GM18526 (cell line): ENCODE data around the gene NPAT.

Experiments
- POLR2A ChIP-seq: IDR thresholded peaks from 3 replicates; pipeline ENCODE4 v1.6.1; 2011; ENCODE audit not compliant: insufficient read length; ENCODE audit errors: extremely low read depth

NPAT gene

DNA sequence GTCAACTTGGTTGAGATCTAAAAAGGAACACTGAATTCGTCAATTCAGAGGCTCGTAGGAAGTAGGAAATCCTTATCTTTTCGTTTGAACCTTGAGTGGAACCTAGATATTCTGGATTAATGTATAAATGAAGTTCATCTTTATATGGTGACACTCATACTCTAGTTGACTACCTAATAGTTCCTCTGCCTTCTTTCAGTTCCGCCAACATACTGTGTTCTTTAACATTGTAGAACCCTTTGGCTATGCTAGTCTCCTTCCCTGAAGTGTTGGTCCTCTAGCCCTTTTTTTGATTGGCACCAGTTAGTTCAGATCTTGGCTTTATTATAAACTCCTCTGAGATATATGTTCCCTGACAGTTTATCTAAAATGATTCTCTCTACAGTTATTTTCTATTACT is 1.9 kb upstream of the NPAT start:
- TF ChIP-seq POLR2A, result no peak

DNA sequence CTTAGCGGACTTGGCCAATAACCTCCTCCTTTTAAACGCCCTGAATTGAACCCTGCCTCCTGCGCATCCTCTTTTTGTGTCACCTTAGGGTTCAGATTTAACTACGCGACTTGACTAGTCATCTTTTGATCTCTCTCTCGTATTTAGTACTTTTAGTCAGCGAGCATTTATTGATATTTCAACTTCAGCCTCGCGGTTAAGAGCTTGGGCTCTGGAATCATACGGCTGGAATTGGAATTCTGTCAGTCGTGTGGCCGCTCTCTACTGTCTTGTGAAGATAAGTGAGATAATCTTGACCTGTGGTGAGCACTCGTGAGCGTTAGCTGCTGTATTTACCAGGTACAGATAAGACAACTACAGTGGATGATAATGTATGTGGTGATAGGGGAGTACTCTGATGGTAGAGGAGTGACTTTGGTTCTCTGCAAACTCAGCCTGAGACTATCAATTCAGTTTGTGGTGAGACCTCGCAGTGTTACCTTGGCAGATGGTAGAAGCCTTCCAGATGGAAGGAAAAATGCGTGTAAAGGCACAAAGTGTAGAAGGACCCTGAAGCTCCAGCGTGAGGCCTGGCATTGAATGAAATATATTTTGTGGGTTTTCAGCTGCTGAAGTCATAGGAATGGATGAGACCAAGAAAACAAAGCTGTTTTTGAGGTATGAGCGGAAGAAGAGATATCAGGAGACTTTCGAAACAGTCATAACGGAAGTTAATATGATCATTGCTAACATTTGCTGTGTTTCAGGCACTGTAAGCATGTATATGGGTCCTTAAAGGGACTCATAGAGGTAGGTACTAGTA is 1.1 kb upstream of the NPAT start:
- no peak for TF ChIP-seq POLR2A

DNA sequence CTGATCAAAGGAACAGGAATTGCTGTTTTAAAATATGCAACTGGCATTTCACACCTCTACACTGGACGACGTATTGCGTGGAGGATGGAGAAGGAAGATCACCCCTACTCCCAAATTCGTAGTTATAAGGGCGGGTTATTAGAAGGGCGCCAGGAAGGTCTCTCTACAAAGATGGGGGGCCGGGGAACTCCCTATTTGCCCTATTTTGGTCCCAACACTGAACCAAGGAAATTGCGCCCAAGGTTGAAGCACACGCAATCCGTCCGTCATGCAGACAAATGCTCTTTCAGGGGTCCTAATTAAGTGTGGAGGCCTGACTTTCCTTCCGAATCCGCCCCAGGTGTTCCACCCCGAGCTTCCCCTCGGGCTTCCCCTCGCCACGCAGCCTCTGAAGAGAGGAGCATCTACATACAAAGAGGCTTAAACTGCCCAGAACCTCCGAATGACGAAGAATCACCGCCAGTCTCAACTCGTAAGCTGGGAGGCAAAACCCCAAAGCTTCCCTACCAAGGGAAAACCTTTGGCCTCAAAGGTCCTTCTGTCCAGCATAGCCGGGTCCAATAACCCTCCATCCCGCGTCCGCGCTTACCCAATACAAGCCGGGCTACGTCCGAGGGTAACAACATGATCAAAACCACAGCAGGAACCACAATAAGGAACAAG is 396 bp downstream of the NPAT start:
- TF ChIP-seq POLR2A, result no peak

DNA sequence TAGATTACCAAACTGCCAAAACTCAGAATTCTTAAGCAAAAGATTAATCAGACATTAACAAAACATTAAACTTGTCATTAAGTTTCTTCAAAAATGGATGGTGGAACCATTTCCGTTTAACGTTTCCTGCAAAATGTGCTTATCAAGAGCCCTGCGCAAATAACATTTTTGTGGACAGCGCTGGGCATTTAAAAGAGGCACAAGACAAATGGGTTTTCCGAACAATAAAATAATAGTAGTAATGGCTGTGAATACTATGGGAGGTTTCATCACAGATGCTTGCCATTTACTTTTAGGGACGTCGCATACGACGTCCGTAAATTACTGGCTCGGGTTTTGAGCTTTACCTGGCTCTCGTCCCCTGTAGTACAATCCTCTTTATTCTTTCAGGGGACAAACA is 1.1 kb downstream of the NPAT start:
- no peak for TF ChIP-seq POLR2A

DNA sequence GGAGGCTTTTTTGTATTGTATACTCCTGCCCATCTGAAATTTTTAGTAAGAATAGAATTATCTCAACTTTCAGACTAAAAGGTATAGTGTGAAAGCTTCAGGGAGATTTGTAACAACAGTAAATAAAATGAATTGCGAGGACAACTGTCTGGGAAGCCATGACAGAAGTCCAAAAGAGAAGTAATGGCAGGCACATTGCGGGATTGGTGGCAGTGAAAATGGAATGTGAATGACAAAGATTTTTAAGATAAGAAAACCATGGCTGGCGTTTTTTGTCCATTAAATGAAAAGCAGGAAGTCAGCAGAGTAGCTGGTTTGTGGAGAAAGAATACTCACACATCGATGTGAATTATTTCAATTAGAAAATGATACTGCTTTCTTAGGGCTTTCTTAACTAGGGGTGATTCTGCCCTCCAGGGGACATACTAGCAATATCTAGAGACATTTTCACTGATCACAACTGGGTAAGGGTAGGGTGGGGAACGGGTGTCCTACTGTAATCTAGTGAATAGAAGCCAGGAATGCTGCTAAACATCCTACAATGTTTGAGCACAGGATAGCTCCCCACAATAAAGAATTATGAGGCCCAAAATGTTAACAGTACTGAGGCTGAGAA is 1.6 kb downstream of the NPAT start:
- TF ChIP-seq POLR2A, result no peak

DNA sequence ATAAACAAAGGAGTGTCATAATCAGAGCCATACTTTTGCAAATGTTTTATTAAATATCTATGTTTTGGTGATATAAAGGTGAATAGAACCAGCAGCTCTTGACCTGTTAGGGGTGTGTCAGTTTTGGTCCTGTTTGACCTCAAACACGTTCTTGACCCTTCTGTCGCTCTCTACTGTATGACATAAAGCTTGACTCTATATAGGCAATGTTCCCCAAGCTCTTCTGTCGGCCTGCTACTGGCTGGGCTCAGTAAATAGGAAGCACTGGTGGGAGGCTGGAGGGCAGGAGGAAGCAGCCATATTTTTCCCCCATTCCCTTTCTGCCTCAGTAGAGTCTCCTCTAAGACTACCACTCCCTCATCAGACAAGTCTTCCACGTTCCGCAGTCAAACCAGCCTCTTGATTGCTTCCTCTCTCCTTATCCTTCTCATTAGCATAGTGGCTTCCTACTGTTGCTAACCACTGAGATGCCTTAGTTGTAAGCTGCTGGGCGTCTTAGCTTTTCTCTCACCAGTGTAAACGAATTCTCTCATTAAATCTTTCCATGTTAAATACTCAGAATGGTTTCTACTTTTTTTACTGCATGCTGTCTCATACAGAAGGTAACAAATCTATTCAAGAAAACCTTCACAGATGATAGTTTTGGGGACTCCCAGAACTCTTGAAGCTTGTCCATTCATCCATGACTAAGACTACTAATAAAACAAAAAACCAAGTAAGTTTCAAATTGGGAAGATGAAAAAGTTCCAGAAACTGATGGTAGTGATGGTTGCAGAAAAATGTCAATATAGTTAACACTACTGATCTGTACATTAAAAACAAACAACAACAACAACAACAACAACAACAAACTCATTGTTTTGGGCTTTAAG is 3.3 kb downstream of the NPAT start:
- no peak for TF ChIP-seq POLR2A

DNA sequence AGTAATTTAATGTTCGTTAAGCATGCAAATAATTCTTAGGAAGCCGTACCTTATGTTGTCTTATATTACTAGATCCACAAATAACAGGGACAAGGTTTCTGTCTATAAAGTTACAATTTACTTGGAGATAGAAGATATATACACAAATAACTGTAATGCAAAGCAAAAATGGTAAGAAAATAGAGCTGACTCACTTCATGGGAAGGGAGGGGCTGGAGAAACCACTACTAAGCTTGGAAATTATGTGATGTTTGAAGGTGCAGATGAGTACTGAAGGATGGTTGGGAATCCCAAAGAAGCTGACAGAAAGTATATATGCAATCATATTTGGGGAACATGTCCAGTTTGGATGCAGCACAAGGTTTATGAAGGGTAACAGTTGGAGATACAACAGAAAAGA is 4.0 kb downstream of the NPAT start:
- TF ChIP-seq POLR2A, result no peak

DNA sequence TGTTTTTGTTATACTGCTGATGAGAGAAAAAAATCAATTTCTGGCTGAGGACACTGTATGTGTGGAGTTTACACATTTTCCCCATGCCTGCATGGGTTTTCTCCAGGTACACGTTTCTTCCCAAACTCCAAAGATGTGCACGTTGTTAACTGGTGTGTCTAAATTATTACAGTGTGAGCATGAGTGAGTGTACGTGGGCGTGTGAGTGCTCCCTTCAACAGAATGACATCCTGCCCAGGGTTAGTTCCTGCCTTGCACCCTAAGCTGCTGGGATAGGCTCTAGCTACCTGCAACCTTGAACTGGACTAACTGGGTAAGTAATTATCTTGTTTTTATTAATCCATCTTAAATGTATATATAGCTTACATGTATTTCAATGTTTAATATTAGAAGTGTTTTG is 5.5 kb downstream of the NPAT start:
- no peak for TF ChIP-seq POLR2A

DNA sequence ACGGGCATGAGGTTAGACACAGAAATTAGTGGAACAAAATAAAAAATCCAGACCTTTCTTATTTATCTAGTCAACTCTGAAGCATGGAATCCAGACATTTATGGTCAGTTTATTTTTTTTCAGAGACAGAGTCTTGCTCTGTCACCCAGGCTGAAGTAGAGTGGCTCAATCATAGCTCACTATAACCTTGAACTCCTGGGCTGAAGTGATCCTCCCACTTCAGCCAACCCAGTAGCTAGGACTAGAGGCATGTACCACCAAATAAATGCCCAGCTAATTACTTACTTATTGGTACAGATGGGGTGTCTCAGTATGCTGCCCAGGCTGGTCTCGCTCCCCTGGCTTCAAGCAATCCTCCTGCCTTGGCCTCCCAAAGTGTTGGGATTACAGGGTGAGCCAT is 8.7 kb downstream of the NPAT start:
- no peak for TF ChIP-seq POLR2A

DNA sequence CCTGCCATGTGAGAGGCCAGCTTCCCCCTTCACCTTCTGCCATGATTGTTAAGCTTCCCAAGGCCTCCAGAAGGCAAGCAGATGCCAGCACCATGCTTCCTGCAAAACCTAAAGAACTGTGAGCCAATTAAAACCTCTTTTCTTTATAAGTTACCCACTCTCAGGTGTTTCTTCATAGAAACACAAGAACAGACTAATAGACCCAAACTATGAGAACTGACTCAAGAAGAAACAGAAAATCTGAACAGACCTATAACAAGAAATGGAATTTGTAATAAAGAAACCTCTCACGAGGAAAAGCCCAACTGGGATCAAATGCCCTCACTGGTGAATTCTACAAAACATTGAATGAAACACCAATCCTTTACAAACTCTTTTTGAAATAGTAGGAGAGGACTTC is 12.0 kb downstream of the NPAT start:
- no peak for TF ChIP-seq POLR2A

DNA sequence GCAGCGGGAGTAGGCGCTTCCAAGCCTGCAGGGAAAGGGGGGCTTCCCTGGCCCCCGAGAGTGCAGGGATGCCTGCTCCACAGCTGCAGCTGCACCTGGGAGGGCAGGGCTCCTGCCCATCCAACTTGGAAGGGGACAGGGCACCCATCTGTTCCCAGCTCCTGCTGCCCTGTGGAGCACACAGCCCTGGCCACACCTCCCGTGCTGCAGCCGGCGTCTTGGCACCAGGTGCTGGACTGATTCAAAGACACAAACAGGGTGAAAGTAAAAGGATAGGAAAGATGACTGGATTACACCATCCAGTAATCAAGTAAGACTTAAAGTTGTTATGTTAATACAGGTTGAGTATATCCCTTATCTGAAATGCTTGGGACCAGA is 14.8 kb downstream of the NPAT start:
- no peak for TF ChIP-seq POLR2A

DNA sequence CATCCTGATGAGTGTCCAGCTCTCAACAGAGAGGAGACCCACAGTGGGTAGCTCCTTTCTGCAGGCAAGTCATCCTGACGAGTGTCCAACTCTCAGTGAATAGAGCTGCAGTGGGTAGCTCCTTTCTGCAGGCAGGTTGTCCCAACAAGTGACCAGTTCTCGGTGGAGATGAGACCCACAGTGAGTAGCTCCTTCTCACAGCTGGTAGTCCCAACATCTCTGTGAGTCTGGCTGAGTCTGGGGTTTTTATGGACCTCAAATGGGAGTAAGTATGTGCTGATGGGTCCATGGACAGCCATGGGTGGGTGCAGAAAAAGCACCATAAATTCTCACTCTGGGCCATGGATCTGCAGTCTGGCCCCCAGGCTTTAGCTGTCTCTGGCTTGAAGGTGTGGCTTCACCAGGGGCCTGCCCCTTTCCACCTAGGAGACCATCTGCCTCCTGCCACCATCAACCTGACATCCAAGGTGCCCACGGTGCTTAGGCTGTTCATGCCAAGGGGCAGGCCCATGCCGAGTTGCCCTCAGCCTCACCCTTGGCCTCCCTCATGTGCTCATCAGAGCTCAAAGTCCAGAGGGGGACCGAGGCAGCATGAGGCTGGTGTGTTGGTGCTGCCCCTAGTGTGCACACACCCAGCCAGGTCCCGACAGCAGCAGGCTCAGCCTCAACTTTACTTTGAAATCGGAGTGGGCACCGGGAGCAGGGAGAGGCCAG is 15.3 kb downstream of the NPAT start:
- no peak for TF ChIP-seq POLR2A

DNA sequence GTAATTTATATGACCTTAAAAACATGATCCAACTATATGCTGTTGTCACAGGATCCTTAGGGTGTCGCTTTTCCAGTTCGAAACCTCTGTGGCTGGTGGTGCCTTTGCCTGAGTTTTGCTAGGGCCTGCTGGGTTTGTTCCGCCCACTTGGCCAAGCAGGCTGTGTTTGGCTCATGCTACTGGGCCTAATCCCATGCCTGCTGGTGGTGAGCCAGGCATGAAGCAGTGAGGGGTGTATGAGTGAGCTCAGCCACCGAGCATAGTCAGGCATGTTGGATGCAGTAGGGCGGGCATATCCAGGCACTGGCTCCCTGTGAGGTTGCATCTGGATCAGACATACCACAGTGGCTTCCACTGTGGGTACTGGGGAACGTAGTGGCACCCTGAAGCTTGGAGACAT is 16.3 kb downstream of the NPAT start:
- TF ChIP-seq POLR2A, result no peak

DNA sequence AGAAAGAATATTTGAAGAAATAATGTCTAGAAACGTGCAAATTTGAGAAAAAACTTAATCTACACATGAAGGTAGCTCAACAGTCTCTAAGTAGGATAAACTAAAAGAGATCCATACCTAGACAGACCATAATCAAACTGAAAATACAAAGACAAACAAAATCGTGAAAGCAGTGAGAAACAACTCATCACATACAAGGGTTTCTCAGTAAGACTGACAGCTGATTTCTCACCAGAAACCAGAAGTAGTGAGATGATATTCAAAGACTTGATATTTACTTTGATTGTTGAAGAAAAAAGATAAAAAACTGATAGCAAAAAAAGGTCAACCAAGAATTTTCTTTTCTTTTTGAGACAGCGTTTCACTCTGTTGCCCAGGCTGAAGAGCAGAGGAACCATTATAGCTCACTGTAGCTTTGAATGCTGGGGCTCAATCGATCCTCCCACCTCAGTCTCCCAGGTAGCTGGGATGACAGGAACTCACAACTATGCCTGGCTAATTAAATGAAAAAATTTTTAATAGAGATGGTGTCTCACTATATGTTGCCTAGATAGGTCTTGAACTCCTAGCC is 17.4 kb downstream of the NPAT start:
- TF ChIP-seq POLR2A, result no peak

DNA sequence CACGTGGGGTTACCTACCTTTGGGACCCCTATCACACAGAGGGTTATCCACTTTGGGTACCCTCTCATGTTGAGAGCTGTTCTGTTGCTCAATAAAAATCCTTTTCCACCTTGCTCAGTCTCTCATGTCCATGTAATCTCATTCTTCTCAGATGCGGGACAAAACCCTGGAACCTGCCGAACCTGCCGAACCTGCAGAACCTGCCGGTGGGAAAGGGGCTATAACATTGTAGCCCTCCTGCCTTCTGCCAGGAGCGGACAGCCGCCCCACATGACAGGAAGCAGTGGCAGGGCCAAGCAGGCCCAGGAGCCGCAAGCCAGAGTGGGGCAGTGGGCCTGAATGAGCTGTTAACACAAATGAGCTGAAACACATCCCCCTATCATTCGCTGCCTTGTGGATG is 18.1 kb downstream of the NPAT start:
- TF ChIP-seq POLR2A, result no peak
